ENCODE measurements around the gene EGLN1.

DNA sequence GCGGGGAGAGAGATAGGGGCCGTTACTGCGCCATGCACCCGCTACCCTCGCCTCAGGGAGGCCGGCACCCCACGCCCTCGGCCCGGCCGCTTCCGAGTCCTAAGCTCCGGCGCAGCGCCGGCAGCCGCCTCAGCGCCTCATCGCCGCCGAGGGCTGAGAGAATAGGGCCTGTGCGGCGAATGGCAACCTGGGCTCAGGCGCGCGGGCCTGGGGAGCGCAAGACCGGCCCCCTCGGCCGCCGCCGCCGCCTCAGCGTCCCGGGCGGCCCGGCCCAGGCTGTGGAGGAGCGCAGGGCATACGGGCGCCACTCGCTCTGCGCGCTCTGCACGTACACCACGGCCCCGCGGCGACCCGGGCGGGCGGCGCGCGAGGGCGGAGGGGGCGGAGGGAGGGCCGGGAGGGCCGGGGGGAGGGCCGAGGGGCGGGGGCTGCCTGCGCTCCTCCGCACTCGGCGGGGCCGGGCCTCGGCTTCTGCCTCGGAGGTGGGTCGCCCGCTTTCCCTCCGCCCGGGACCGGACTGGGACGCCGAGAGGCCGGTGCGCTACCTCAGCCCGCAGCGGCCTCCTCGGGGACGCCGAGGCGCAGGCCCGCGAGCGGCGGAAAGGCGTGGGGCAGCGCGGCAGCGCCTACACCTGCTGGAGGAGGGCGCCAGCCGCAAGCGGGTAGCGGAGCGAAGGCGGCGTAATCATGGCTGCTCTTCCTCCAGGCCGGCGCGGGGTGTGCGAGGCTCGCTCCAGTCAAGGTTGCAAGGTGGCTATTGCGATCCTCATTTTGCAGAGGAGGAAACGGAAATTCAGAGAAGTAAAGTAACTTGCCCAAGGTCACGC lies at the start of gene EGLN1:
- TF ChIP-seq, protein P1, sequence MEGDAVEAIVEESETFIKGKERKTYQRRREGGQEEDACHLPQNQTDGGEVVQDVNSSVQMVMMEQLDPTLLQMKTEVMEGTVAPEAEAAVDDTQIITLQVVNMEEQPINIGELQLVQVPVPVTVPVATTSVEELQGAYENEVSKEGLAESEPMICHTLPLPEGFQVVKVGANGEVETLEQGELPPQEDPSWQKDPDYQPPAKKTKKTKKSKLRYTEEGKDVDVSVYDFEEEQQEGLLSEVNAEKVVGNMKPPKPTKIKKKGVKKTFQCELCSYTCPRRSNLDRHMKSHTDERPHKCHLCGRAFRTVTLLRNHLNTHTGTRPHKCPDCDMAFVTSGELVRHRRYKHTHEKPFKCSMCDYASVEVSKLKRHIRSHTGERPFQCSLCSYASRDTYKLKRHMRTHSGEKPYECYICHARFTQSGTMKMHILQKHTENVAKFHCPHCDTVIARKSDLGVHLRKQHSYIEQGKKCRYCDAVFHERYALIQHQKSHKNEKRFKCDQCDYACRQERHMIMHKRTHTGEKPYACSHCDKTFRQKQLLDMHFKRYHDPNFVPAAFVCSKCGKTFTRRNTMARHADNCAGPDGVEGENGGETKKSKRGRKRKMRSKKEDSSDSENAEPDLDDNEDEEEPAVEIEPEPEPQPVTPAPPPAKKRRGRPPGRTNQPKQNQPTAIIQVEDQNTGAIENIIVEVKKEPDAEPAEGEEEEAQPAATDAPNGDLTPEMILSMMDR (IDR thresholded peaks at IDR 0.05), result peak in 2 of 3 experiments; percentile 19 to 26
- no peak for TF ChIP-seq POLR2A (IDR thresholded peaks at IDR 0.05)
